K562 (cell line): Measurements from ENCODE around the gene MEGF9. TPM values are rescaled to one million over a fixed set of nuclear protein-coding genes. Genes with fewer than 3 reads are reported as not detected.

Experiments
- ARNT ChIP-seq, 2 experiments: fragments of 450-650 bp; IDR thresholded peaks; 2 replicates each; pipeline ENCODE4 v1.6.1; 2016; ENCODE audit warnings: mild to moderate bottlenecking in 1 of 2
- GATAD2A ChIP-seq: fragments of 450-650 bp; IDR thresholded peaks from 2 replicates; pipeline ENCODE4 v1.6.1; 2017
- GMEB1 ChIP-seq: fragments of 250-450 bp; sonication (Bioruptor Pico); IDR thresholded peaks from 2 replicates; pipeline ENCODE4 v1.4.0; 2020; ENCODE audit warnings: mild to moderate bottlenecking
- HCFC1 ChIP-seq: IDR thresholded peaks from 2 replicates; pipeline ENCODE4 v1.6.1; 2012; ENCODE audit warnings: low read depth, low read length, improper control_type of control experiment
- NKRF ChIP-seq: fragments of 450-650 bp; IDR thresholded peaks from 2 replicates; pipeline ENCODE4 v1.6.1; 2016; ENCODE audit warnings: borderline replicate concordance
- RFX7 ChIP-seq: fragments of 250-450 bp; sonication (Bioruptor Pico); IDR thresholded peaks from 2 replicates; pipeline ENCODE4 v1.5.1; 2021; ENCODE audit warnings: mild to moderate bottlenecking
- SOX6 ChIP-seq: fragments of 450-650 bp; IDR thresholded peaks from 2 replicates; pipeline ENCODE4 v1.6.1; 2014; ENCODE audit warnings: mild to moderate bottlenecking
- TEAD4 ChIP-seq, 2 experiments: sonication (generic) in 1 of 2; formaldehyde crosslinking in 1 of 2; IDR thresholded peaks; 2 replicates each; pipeline versions ENCODE4 v1.6.1 to v1.8.0; 2012 to 2022; ENCODE audit warnings: borderline replicate concordance in 1 of 2, inconsistent platforms in 1 of 2, low read length in 1 of 2, mild to moderate bottlenecking in 1 of 2, missing genetic modification reagents in 1 of 2
- THAP7 ChIP-seq: fragments of 250-450 bp; sonication (Bioruptor Pico); IDR thresholded peaks from 2 replicates; pipeline ENCODE4 v1.5.0; 2021
- ZBTB34 ChIP-seq: fragments of 250-450 bp; sonication (Bioruptor Pico); IDR thresholded peaks from 2 replicates; pipeline ENCODE4 v1.8.0; 2021; ENCODE audit warnings: mild to moderate bottlenecking, moderate library complexity
- ZHX1 ChIP-seq: fragments of 150-350 bp; conservative IDR thresholded peaks from 2 replicates; pipeline ENCODE4 v1.6.1; 2014; ENCODE audit warnings: low read length
- ZNF644 ChIP-seq: fragments of 200-800 bp; sonication (Bioruptor generic); IDR thresholded peaks from 2 replicates; pipeline ENCODE4 v1.6.1; 2016; ENCODE audit warnings: low read depth, missing genetic modification characterization, missing compliant biosample characterization
- ZNF77 ChIP-seq: fragments of 250-450 bp; sonication (Bioruptor Pico); IDR thresholded peaks from 2 replicates; pipeline ENCODE4 v1.5.0; 2020
- polyA plus RNA-seq, 8 experiments: library from polyadenylated mRNA; depleted of rRNA in 4 of 8; stranded (reverse) in 5 of 8; unstranded in 3 of 8; fragments of >200 nt; fragmentation: Nextera tagmentation in 2 of 8; fragmentation: Illumina TruSeq in 1 of 8; extraction: Ambion mirVana in 2 of 8; extraction: Trizol in 1 of 8; gene quantifications; 2 replicates each; pipeline versions ENCODE4 v1.2.1 to v1.2.3, GENCODE V29; 2011 to 2014; ENCODE audit warnings: inconsistent platforms in 1 of 8, missing spikeins in 1 of 8
- total RNA-seq, 7 experiments: library from RNA; depleted of rRNA in 6 of 7; stranded (reverse); fragments of >200 nt in 6 of 7; fragmentation: Illumina TruSeq in 2 of 7; extraction: Trizol in 2 of 7; gene quantifications; 2 replicates each; pipeline versions ENCODE4 v1.2.1 to v1.2.3, GENCODE V29; 2011 to 2021; ENCODE audit warnings: low replicate concordance in 1 of 7

The MEGF9 gene
- total and polyA plus RNA-seq, 9 of the 15 experiments (the other 6 are each of a cell fraction or from before 2014, with no cell fraction given): 2.1 to 6.2 (median 3.8) TPM

GRCh38 chr9:120626512-120626911, 87.8 kb downstream of the MEGF9 start (continued):
- TF ChIP-seq ZBTB34 (CRISPR knock-in tag) (no peak), ZNF644 (tag) (no peak), ZNF77 (CRISPR knock-in tag) (no peak), TEAD4 (IDR thresholded peaks at IDR 0.05; ENCODE audit: low read length) (no peak), TEAD4 (CRISPR knock-in tag; IDR thresholded peaks at IDR 0.05; ENCODE audit: borderline replicate concordance) (no peak), HCFC1 (no peak), THAP7 (CRISPR knock-in tag) (no peak), GATAD2A (no peak), GMEB1 (CRISPR knock-in tag) (no peak), SOX6 (no peak), NKRF (no peak), ZHX1 (no peak), ARNT (IDR thresholded peaks at IDR 0.05) (no peak), RFX7 (no peak)
